Measurements from ENCODE around the gene TTC5. TPM values are rescaled to one million over a fixed set of nuclear protein-coding genes. Genes with fewer than 3 reads are reported as not detected.
A peak's percentile ranks its signal among the peaks of the same experiment; 100 is the strongest.

Gene TTC5
- total RNA-seq, 2 experiments from 2014 or later = 20.5 to 21.2 TPM

GRCh38 chr14:20333494-20333841 is 27.7 kb upstream of the TTC5 start:
- no peak for DNase-seq
- peaks cover 4% of the 10 kb centered on the region for H3K27me3 Mint-ChIP-seq
- peaks cover 21% of the 10 kb centered on the region for H3K36me3 Mint-ChIP-seq (ENCODE audit: low read depth)
- H3K9me3 Mint-ChIP-seq = no peaks in the 10 kb centered on the region
- H3K4me1 Mint-ChIP-seq = peaks cover 57% of the 10 kb centered on the region
- POLR2A ChIA-PET = interaction anchor here (0.6 to 9.5 kb wide), 9 partner anchors 9 to 350 kb away, joined by 3 to 144 read pairs (median 3); partner anchors contain the start of genes APEX1, PARP2, PIP4P1 and PNP
- peak overlapping the region; percentile 99 for H3K4me3 Mint-ChIP-seq
- H3K27ac Mint-ChIP-seq = peak overlapping the region; percentile 91
- CTCF ChIA-PET = interaction anchor here (0.6 to 2.8 kb wide), 6 partner anchors 8 to 357 kb away, joined by 3 to 29 read pairs (median 3); partner anchors contain the start of gene PARP2

- H3K4me1 Mint-ChIP-seq = peaks cover 60% of the 10 kb centered on the region
- CTCF ChIA-PET = interaction anchor here (0.8 to 2.8 kb wide), 7 partner anchors 9 to 358 kb away, joined by 3 to 29 read pairs (median 4); partner anchors contain the start of gene PARP2
- POLR2A ChIA-PET = interaction anchor here (0.9 to 9.5 kb wide), 9 partner anchors 9 to 351 kb away, joined by 3 to 144 read pairs (median 4); partner anchors contain the start of genes APEX1, PARP2, PIP4P1 and PNP
- H3K36me3 Mint-ChIP-seq (ENCODE audit: low read depth) = peaks cover 21% of the 10 kb centered on the region
- peak within 1 kb of the TSS; percentile 99 for H3K4me3 Mint-ChIP-seq
- no peaks in the 10 kb centered on the region for H3K9me3 Mint-ChIP-seq
- peak within 1 kb of the TSS; percentile 91 for H3K27ac Mint-ChIP-seq
- peaks cover 4% of the 10 kb centered on the region for H3K27me3 Mint-ChIP-seq
- DNase-seq = peak; percentile 52
Measured at GRCh38 chr14:20332788-20333493, 27.2 kb upstream of the TTC5 start, which contains the start of gene CCNB1IP1. TSS of gene CCNB1IP1 (minus strand) at chr14:20333279. CDS start at chr14:20316523, 16,756 bp downstream.

- peaks cover 66% of the 10 kb centered on the region for H3K4me1 Mint-ChIP-seq
- no peaks in the 10 kb centered on the region for H3K9me3 Mint-ChIP-seq
- ChIA-PET CTCF (interaction anchor here (1.3 to 2.8 kb wide), 4 partner anchors 9 to 278 kb away, joined by 4 to 29 read pairs (median 9); partner anchors contain the start of gene PARP2), POLR2A (interaction anchor here (0.9 to 9.5 kb wide), 6 partner anchors 10 to 352 kb away, joined by 3 to 144 read pairs (median 6); partner anchors contain the start of genes APEX1, PARP2, PNP and RNASE4)
- H3K27me3 Mint-ChIP-seq = no peaks in the 10 kb centered on the region
- peak overlapping the region; percentile 99 for H3K4me3 Mint-ChIP-seq
- H3K27ac Mint-ChIP-seq = peak overlapping the region; percentile 91
- peaks cover 23% of the 10 kb centered on the region for H3K36me3 Mint-ChIP-seq (ENCODE audit: low read depth)
- no peak for DNase-seq
Measured at GRCh38 chr14:20332431-20332787, 26.7 kb upstream of the TTC5 start.

GRCh38 chr14:20331053-20331613 is 25.4 kb upstream of the TTC5 start:
- DNase-seq = no peak
- H3K27ac Mint-ChIP-seq = peak overlapping the region; percentile 30
- no peak overlapping the region for H3K4me3 Mint-ChIP-seq
- POLR2A ChIA-PET = interaction anchor here (1.3 to 9.5 kb wide), 2 partner anchors 11 to 138 kb away, joined by 3 to 144 read pairs; partner anchors contain the start of gene PARP2
- no peaks in the 10 kb centered on the region for H3K27me3 Mint-ChIP-seq
- no peaks in the 10 kb centered on the region for H3K9me3 Mint-ChIP-seq
- H3K36me3 Mint-ChIP-seq (ENCODE audit: low read depth) = peaks cover 33% of the 10 kb centered on the region
- peaks cover 72% of the 10 kb centered on the region for H3K4me1 Mint-ChIP-seq
- CTCF ChIA-PET = interaction anchor here (1.3 to 6.4 kb wide), 5 partner anchors 10 to 301 kb away, joined by 3 to 108 read pairs (median 6); partner anchors contain the start of gene PARP2

GRCh38 chr14:20329355-20329754 is 23.6 kb upstream of the TTC5 start:
- Mint-ChIP-seq H3K4me1 (peaks cover 63% of the 10 kb centered on the region), H3K27me3 (no peaks in the 10 kb centered on the region), H3K27ac (peak overlapping the region; percentile 5), H3K36me3 (ENCODE audit: low read depth) (peaks cover 42% of the 10 kb centered on the region), H3K9me3 (no peaks in the 10 kb centered on the region), H3K4me3 (no peak overlapping the region)
- no peak for DNase-seq
- CTCF ChIA-PET = interaction anchor here (1.1 to 6.4 kb wide), 8 partner anchors 11 to 361 kb away, joined by 3 to 108 read pairs (median 16); partner anchors contain the start of genes PARP2, PIP4P1, TEP1 and TTC5
- POLR2A ChIA-PET = interaction anchor here (1.3 to 9.5 kb wide), 3 partner anchors 13 to 284 kb away, joined by 3 to 144 read pairs (median 3); partner anchors contain the start of gene PARP2

GRCh38 chr14:20328705-20329104 is 23.0 kb upstream of the TTC5 start:
- POLR2A ChIA-PET = interaction anchor here (1.3 to 9.5 kb wide), 4 partner anchors 11 to 281 kb away, joined by 4 to 144 read pairs (median 10); partner anchors contain the start of genes PARP2 and PNP
- H3K4me1 Mint-ChIP-seq = peaks cover 59% of the 10 kb centered on the region
- CTCF ChIA-PET = interaction anchor here (1.0 to 6.4 kb wide), 13 partner anchors 10 to 362 kb away, joined by 3 to 108 read pairs (median 13); partner anchors contain the start of genes APEX1, OSGEP, PARP2 and TEP1
- DNase-seq = no peak
- peak overlapping the region; percentile 11 for H3K27ac Mint-ChIP-seq
- no peaks in the 10 kb centered on the region for H3K27me3 Mint-ChIP-seq
- H3K9me3 Mint-ChIP-seq = no peaks in the 10 kb centered on the region
- no peak overlapping the region for H3K4me3 Mint-ChIP-seq
- H3K36me3 Mint-ChIP-seq (ENCODE audit: low read depth) = peaks cover 46% of the 10 kb centered on the region

- Mint-ChIP-seq H3K27ac (peak overlapping the region; percentile 64), H3K27me3 (no peaks in the 10 kb centered on the region), H3K4me1 (peaks cover 50% of the 10 kb centered on the region), H3K4me3 (no peak overlapping the region), H3K9me3 (no peaks in the 10 kb centered on the region), H3K36me3 (ENCODE audit: low read depth) (peaks cover 53% of the 10 kb centered on the region)
- ChIA-PET CTCF (interaction anchor here (0.7 to 6.4 kb wide), 30 partner anchors 9 to 363 kb away, joined by 3 to 108 read pairs (median 4); partner anchors contain the start of genes APEX1, OSGEP, PARP2 and PIP4P1), POLR2A (interaction anchor here (1.0 to 9.5 kb wide), 6 partner anchors 15 to 282 kb away, joined by 3 to 144 read pairs (median 6); partner anchors contain the start of genes APEX1, OSGEP, PARP2 and PNP)
- no peak for DNase-seq
Measured at GRCh38 chr14:20327005-20327869, 21.5 kb upstream of the TTC5 start.

- Mint-ChIP-seq H3K9me3 (no peaks in the 10 kb centered on the region), H3K4me3 (no peak overlapping the region), H3K27me3 (no peaks in the 10 kb centered on the region), H3K27ac (no peak overlapping the region), H3K36me3 (ENCODE audit: low read depth) (peaks cover 56% of the 10 kb centered on the region), H3K4me1 (no peaks in the 10 kb centered on the region)
- ChIA-PET CTCF (interaction anchor here (0.5 to 2.1 kb wide), 3 partner anchors 10 to 98 kb away, joined by 3 to 18 read pairs (median 5); no protein-coding TSS in a partner anchor), POLR2A (interaction anchor here (1.1 to 1.5 kb wide), 2 partner anchors 11 to 26 kb away, joined by 3 to 4 read pairs; partner anchors contain the start of gene PARP2)
- no peak for DNase-seq
Measured at GRCh38 chr14:20317720-20318119, 12.0 kb upstream of the TTC5 start.

GRCh38 chr14:20314026-20314425 is 8.3 kb upstream of the TTC5 start:
- H3K27me3 Mint-ChIP-seq = no peaks in the 10 kb centered on the region
- H3K4me1 Mint-ChIP-seq = no peaks in the 10 kb centered on the region
- no peak overlapping the region for H3K27ac Mint-ChIP-seq
- H3K9me3 Mint-ChIP-seq = no peaks in the 10 kb centered on the region
- no peak for DNase-seq
- CTCF ChIA-PET = interaction anchor here (0.6 kb wide), 1 partner anchor 1334 kb away, joined by 3 read pairs; no protein-coding TSS in a partner anchor
- POLR2A ChIA-PET = no interaction called here
- H3K4me3 Mint-ChIP-seq = no peak overlapping the region
- peaks cover 53% of the 10 kb centered on the region for H3K36me3 Mint-ChIP-seq (ENCODE audit: low read depth)

- Mint-ChIP-seq H3K4me3 (peak overlapping the region; percentile 83), H3K36me3 (ENCODE audit: low read depth) (peaks cover 13% of the 10 kb centered on the region), H3K9me3 (no peaks in the 10 kb centered on the region), H3K27me3 (no peaks in the 10 kb centered on the region), H3K27ac (no peak overlapping the region), H3K4me1 (peaks cover 32% of the 10 kb centered on the region)
- ChIA-PET CTCF (interaction anchor here (0.9 to 4.0 kb wide), 7 partner anchors 10 to 44 kb away, joined by 3 to 15 read pairs (median 4); partner anchors contain the start of gene PARP2), POLR2A (interaction anchor here (2.7 kb wide), 1 partner anchor 37 kb away, joined by 10 read pairs; the partner anchor contains the start of gene PARP2)
- no peak for DNase-seq
Measured at GRCh38 chr14:20306079-20306423, 300 bp upstream of the TTC5 start.

- peaks cover 32% of the 10 kb centered on the region for H3K4me1 Mint-ChIP-seq
- ChIA-PET POLR2A (interaction anchor here (0.7 kb wide), 1 partner anchor 41 kb away, joined by 3 read pairs; the partner anchor contains the start of gene PARP2), CTCF (no interaction called here)
- H3K9me3 Mint-ChIP-seq = no peaks in the 10 kb centered on the region
- no peak overlapping the region for H3K27ac Mint-ChIP-seq
- no peak for DNase-seq
- H3K27me3 Mint-ChIP-seq = no peaks in the 10 kb centered on the region
- no peak overlapping the region for H3K4me3 Mint-ChIP-seq
- H3K36me3 Mint-ChIP-seq (ENCODE audit: low read depth) = peaks cover 28% of the 10 kb centered on the region
Measured at GRCh38 chr14:20302042-20302755, 3.6 kb downstream of the TTC5 start.

Data from activated CD4-positive, alpha-beta memory T cell treated with anti-CD3 and anti-CD28 coated beads, Interleukin-2, amount 10 ng/mL, durations not matched to agents 7 days and 5 days (primary cell).